Endodermal cell (in vitro differentiated cells): ENCODE measurements around the gene TTC28. TPM values are rescaled to one million over a fixed set of nuclear protein-coding genes. Genes with fewer than 3 reads are reported as not detected.

ENCODE experiments used
- DNase-seq: peaks from one replicate; pipeline ENCODE4 v3.0.0-alpha.2; 2017
- H3K27ac ChIP-seq: 2 replicates; pipeline ENCODE4 v1.5.1; 2013; ENCODE audit warnings: mild to moderate bottlenecking, low read depth, low read length, moderate library complexity
- H3K27me3 ChIP-seq: 2 replicates; pipeline ENCODE4 v1.6.1; 2013; ENCODE audit warnings: mild to moderate bottlenecking, low read length, moderate library complexity; ENCODE audit not compliant: insufficient read depth, control insufficient read depth, poor library complexity, severe bottlenecking
- H3K36me3 ChIP-seq: 2 replicates; pipeline ENCODE4 v1.7.0; 2013; ENCODE audit warnings: mild to moderate bottlenecking, low read length, moderate library complexity; ENCODE audit not compliant: control insufficient read depth, insufficient read depth
- H3K4me1 ChIP-seq: one replicate; pipeline ENCODE4 v1.7.0; 2013; ENCODE audit warnings: low read length; ENCODE audit not compliant: control insufficient read depth, insufficient read depth
- H3K4me3 ChIP-seq: 2 replicates; pipeline ENCODE4 v1.5.1; 2013; ENCODE audit warnings: mild to moderate bottlenecking, low read length, moderate library complexity
- H3K9ac ChIP-seq: 2 replicates; pipeline ENCODE4 v1.6.1; 2013; ENCODE audit warnings: mild to moderate bottlenecking, low read length, moderate library complexity; ENCODE audit not compliant: poor library complexity, severe bottlenecking; ENCODE audit errors: extremely low read depth
- H3K9me3 ChIP-seq: 2 replicates; pipeline ENCODE4 v1.6.1; 2013; ENCODE audit warnings: mild to moderate bottlenecking, low read length, moderate library complexity; ENCODE audit not compliant: control insufficient read depth
- H3K27ac Mint-ChIP-seq: 2 replicates; pipeline ENCODE4 v1.8.0; 2020; ENCODE audit warnings: mixed read lengths
- H3K27me3 Mint-ChIP-seq: 2 replicates; pipeline ENCODE4 v1.8.0; 2021; ENCODE audit warnings: mild to moderate bottlenecking, mixed read lengths; ENCODE audit not compliant: insufficient read depth
- H3K36me3 Mint-ChIP-seq: 2 replicates; pipeline ENCODE4 v1.8.0; 2020; ENCODE audit warnings: low read depth, mixed read lengths
- H3K4me1 Mint-ChIP-seq: 2 replicates; pipeline ENCODE4 v1.8.0; 2020; ENCODE audit warnings: mixed read lengths
- H3K4me3 Mint-ChIP-seq: 2 replicates; pipeline ENCODE4 v1.8.0; 2020; ENCODE audit warnings: mild to moderate bottlenecking, moderate library complexity, mixed read lengths
- H3K9me3 Mint-ChIP-seq: 2 replicates; pipeline ENCODE4 v1.8.0; 2020; ENCODE audit warnings: mild to moderate bottlenecking, mixed read lengths
- WGBS, 2 experiments: methylation state at CpG; one replicate each; pipeline versions ENCODE4 v1.1.5 to v1.1.7; 2013; ENCODE audit warnings: missing lambda C conversion rate in 2 of 2, mixed read lengths in 1 of 2; ENCODE audit not compliant: insufficient coverage in 1 of 2, insufficient read length in 1 of 2; 5-methylcytosine and 5-hydroxymethylcytosine counted together
- total RNA-seq, 2 donors: library from RNA; stranded (reverse); fragmentation: NEBNext Ultra II Directional in 1 of 2; extraction: Animal tissue kit (Norgen Biotek cat#: 25700) in 1 of 2; gene quantifications; 2 replicates in 1 of 2; 3 replicates in 1 of 2; pipeline ENCODE4 v1.2.1, GENCODE V29; 2021
- TF ChIP-seq, protein P1 (sequence below): fragments of 200-600 bp; sonication (generic); conservative IDR thresholded peaks from 2 replicates; pipeline ENCODE4 v1.5.0; 2021; ENCODE audit warnings: antibody characterized with exemption, mild to moderate bottlenecking

Gene TTC28
- total RNA-seq, 2 donors from 2014 or later: 28.6 to 34.0 TPM

DNA sequence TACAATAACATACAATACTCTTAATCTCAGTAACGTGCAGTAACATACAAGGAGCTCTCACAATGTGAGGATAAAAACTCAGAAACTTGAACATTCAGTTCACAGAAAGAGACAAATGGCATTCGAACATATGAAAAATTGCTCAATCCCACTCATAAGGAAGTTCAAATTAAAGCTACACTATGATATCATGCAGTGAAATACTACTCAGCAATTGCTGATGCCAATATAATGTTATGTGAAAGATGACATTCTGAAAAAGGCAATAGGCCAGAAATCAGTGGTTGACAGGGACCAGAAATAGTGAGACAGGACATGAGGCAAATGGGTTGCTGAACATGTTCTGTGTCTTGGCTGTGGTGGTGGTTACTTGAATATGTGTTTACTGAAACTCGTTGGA, 726.9 kb downstream of the TTC28 start:
- Histone ChIP-seq H3K9ac (no peak overlapping the region), H3K4me1 (no peaks in the 10 kb centered on the region), H3K36me3 (no peaks in the 10 kb centered on the region), H3K9me3 (no peaks in the 10 kb centered on the region), H3K27me3 (no peaks in the 10 kb centered on the region), H3K4me3 (no peak overlapping the region), H3K27ac (no peak overlapping the region)
- H3K27ac Mint-ChIP-seq: no peak overlapping the region
- no peak for DNase-seq
- TF ChIP-seq, protein P1, sequence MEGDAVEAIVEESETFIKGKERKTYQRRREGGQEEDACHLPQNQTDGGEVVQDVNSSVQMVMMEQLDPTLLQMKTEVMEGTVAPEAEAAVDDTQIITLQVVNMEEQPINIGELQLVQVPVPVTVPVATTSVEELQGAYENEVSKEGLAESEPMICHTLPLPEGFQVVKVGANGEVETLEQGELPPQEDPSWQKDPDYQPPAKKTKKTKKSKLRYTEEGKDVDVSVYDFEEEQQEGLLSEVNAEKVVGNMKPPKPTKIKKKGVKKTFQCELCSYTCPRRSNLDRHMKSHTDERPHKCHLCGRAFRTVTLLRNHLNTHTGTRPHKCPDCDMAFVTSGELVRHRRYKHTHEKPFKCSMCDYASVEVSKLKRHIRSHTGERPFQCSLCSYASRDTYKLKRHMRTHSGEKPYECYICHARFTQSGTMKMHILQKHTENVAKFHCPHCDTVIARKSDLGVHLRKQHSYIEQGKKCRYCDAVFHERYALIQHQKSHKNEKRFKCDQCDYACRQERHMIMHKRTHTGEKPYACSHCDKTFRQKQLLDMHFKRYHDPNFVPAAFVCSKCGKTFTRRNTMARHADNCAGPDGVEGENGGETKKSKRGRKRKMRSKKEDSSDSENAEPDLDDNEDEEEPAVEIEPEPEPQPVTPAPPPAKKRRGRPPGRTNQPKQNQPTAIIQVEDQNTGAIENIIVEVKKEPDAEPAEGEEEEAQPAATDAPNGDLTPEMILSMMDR: no peak
- H3K36me3 Mint-ChIP-seq: peaks cover 11% of the 10 kb centered on the region
- WGBS, 2 experiments: 88 to 100% methylated on average over 2 to 3 of the region's 3 CpGs
- H3K9me3 Mint-ChIP-seq: peaks cover 8% of the 10 kb centered on the region
- no peaks in the 10 kb centered on the region for H3K27me3 Mint-ChIP-seq
- no peak overlapping the region for H3K4me3 Mint-ChIP-seq
- peaks cover 8% of the 10 kb centered on the region for H3K4me1 Mint-ChIP-seq

DNA sequence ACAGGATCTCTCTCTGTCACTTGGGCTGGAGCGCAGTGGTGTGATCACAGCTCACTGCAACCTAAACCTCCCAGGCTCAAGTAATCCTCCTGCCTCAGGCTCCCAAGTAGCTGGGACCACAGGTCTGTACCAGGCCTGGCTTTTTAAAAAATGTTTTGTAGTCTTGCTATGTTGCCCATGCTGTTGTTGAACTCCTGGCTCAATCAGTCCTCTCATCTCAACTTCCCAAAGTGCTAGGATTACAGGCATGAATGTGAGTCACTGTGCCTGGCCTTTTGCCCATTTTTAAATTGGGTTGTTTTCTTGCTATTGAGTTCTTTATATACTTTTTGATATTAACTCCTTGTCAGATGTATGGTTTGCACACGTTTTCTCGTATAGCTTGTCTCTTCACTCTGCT, 727.5 kb downstream of the TTC28 start:
- H3K9ac ChIP-seq: no peak overlapping the region
- Mint-ChIP-seq H3K4me1 (peaks cover 14% of the 10 kb centered on the region), H3K27me3 (no peaks in the 10 kb centered on the region), H3K9me3 (peaks cover 3% of the 10 kb centered on the region), H3K27ac (no peak overlapping the region), H3K4me3 (no peak overlapping the region), H3K36me3 (peaks cover 4% of the 10 kb centered on the region)
- TF ChIP-seq, protein P1: no peak
- H3K27me3 ChIP-seq: no peaks in the 10 kb centered on the region
- no peaks in the 10 kb centered on the region for H3K9me3 ChIP-seq
- WGBS, 2 experiments: 89 to 100% methylated on average over 1 to 3 of the region's 3 CpGs
- no peak overlapping the region for H3K4me3 ChIP-seq
- no peak for DNase-seq
- no peak overlapping the region for H3K27ac ChIP-seq
- H3K4me1 ChIP-seq: no peaks in the 10 kb centered on the region
- H3K36me3 ChIP-seq: no peaks in the 10 kb centered on the region

DNA sequence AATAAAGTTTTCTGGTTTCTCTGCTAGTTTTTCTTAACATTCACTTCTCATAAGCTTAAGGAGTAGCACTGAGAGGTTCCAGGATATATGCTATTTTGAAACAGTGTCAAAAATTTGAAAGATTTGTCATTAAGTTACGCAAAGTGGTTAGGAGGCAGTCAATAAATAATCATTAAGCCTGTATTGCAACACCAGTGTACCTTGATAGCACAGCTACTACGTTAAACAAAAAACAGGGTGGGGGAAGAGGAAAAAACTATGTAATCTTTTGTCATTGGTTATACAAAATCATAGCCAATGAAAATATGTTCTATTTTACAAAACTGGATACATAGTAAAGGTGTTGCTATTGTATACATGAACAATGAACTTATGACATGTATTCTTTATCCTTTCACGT, 730.2 kb downstream of the TTC28 start:
- Histone ChIP-seq H3K36me3 (no peaks in the 10 kb centered on the region), H3K4me3 (no peak overlapping the region), H3K9me3 (no peaks in the 10 kb centered on the region), H3K27ac (no peak overlapping the region), H3K27me3 (no peaks in the 10 kb centered on the region), H3K9ac (no peak overlapping the region), H3K4me1 (no peaks in the 10 kb centered on the region)
- Mint-ChIP-seq H3K4me1 (peaks cover 15% of the 10 kb centered on the region), H3K27me3 (no peaks in the 10 kb centered on the region), H3K4me3 (no peak overlapping the region), H3K9me3 (no peaks in the 10 kb centered on the region), H3K36me3 (no peaks in the 10 kb centered on the region), H3K27ac (no peak overlapping the region)
- no peak for DNase-seq
- TF ChIP-seq, protein P1: no peak
- WGBS, 2 experiments: 94 to 100% methylated on average over 1 to 3 of the region's 3 CpGs
